Activated B cell treated with CpG ODN at 0.5 μM for 24 hours (primary cell): ENCODE data around the gene CNP. TPM values are rescaled to one million over a fixed set of nuclear protein-coding genes. Genes with fewer than 3 reads are reported as not detected.

Experiments used
- ATAC-seq: fragments of 200-7000 bp; cut with Tn5 transposase; one replicate; pipeline ENCODE4 v1.10.0; 2021; ENCODE audit warnings: low read depth, mild to moderate bottlenecking, moderate library complexity
- CTCF ChIA-PET: fragments of 350-600 bp; sonication (Branson Sonifier 250); formaldehyde crosslinking; loops from one replicate; lab custom pipeline; 2021; ENCODE audit warnings: antibody characterized with exemption; lab: Charles Lee
- POLR2A ChIA-PET: fragments of 350-600 bp; sonication (Branson Sonifier 250); formaldehyde crosslinking; loops from one replicate; lab custom pipeline; 2021; ENCODE audit warnings: antibody characterized with exemption; lab: Charles Lee
- DNase-seq: peaks from one replicate; pipeline ENCODE4 v3.0.0; 2022
- H3K27ac Mint-ChIP-seq: one replicate; pipeline ENCODE4 v1.8.0; 2020; ENCODE audit warnings: mixed read lengths
- H3K27me3 Mint-ChIP-seq: one replicate; pipeline ENCODE4 v1.8.0; 2021; ENCODE audit warnings: mixed read lengths
- H3K36me3 Mint-ChIP-seq: one replicate; pipeline ENCODE4 v1.8.0; 2021; ENCODE audit warnings: low read depth, mixed read lengths
- H3K4me1 Mint-ChIP-seq: one replicate; pipeline ENCODE4 v1.8.0; 2021; ENCODE audit warnings: mixed read lengths
- H3K4me3 Mint-ChIP-seq: one replicate; pipeline ENCODE4 v1.8.0; 2020; ENCODE audit warnings: mild to moderate bottlenecking, mixed read lengths
- H3K9me3 Mint-ChIP-seq: one replicate; pipeline ENCODE4 v1.8.0; 2020; ENCODE audit warnings: mixed read lengths
- CTCF ChIP-seq: fragments of 200-600 bp; IDR thresholded peaks from one replicate; pipeline ENCODE4 v1.8.0; 2022; ENCODE audit warnings: antibody characterized with exemption, mild to moderate bottlenecking
- intact Hi-C: fragments of 100-400 bp; cut with micrococcal nuclease; formaldehyde crosslinking; loops from one replicate; pipeline ENCODE4 v1.15.1; 2024
- total RNA-seq: library from RNA; stranded (reverse); gene quantifications from 2 replicates; pipeline ENCODE4 v1.2.3, GENCODE V29; 2022

CNP gene
- total RNA-seq, 1 donor from 2014 or later: 48.0 TPM

- H3K27me3 Mint-ChIP-seq: no peaks in the 10 kb centered on the region
- intact Hi-C loops: loop anchor here (2.0 kb wide), 1 partner anchor 18 kb away; the partner anchor contains the start of gene CNP
- TF ChIP-seq CTCF: no peak
- CTCF ChIA-PET: interaction anchor here (1.2 kb wide), 1 partner anchor 20 kb away, joined by 3 read pairs; no protein-coding TSS in a partner anchor
- no peaks in the 10 kb centered on the region for H3K9me3 Mint-ChIP-seq
- no peak overlapping the region for H3K27ac Mint-ChIP-seq
- peaks cover 89% of the 10 kb centered on the region for H3K36me3 Mint-ChIP-seq
- no peak overlapping the region for H3K4me3 Mint-ChIP-seq
- no peak for DNase-seq
- peaks cover 18% of the 10 kb centered on the region for H3K4me1 Mint-ChIP-seq
- POLR2A ChIA-PET: interaction anchor here (0.7 to 1.4 kb wide), 3 partner anchors 14 to 18 kb away, joined by 3 to 8 read pairs (median 5); partner anchors contain the start of gene CNP
- ATAC-seq: no peak
Observed at GRCh38 chr17:41984454-41984853, 17.9 kb downstream of the CNP start.

GRCh38 chr17:41985919-41986318 lies 19.3 kb downstream of the CNP start:
- Mint-ChIP-seq H3K4me1 (peaks cover 18% of the 10 kb centered on the region), H3K4me3 (no peak overlapping the region), H3K9me3 (no peaks in the 10 kb centered on the region), H3K36me3 (peaks cover 91% of the 10 kb centered on the region), H3K27ac (no peak overlapping the region), H3K27me3 (no peaks in the 10 kb centered on the region)
- ATAC-seq: no peak
- ChIA-PET POLR2A (interaction anchor here (1.0 to 1.5 kb wide), 2 partner anchors 10 to 34 kb away, joined by 3 to 7 read pairs; partner anchors contain the start of gene NKIRAS2), CTCF (no interaction called here)
- DNase-seq: no peak
- intact Hi-C loops: loop anchor here (2.0 kb wide), 1 partner anchor 19 kb away; the partner anchor contains the start of gene CNP
- no peak for TF ChIP-seq CTCF

GRCh38 chr17:41986634-41987033 lies 20.0 kb downstream of the CNP start:
- ATAC-seq: no peak
- peaks cover 92% of the 10 kb centered on the region for H3K36me3 Mint-ChIP-seq

GRCh38 chr17:41987642-41988041 lies 21.0 kb downstream of the CNP start:
- POLR2A ChIA-PET: interaction anchor here (0.7 to 0.9 kb wide), 3 partner anchors 15 to 30 kb away, joined by 3 to 5 read pairs (median 3); partner anchors contain the start of genes CNP and DNAJC7
- Mint-ChIP-seq H3K4me3 (no peak overlapping the region), H3K27ac (peak overlapping the region; percentile 62), H3K9me3 (no peaks in the 10 kb centered on the region), H3K27me3 (no peaks in the 10 kb centered on the region), H3K36me3 (peaks cover 93% of the 10 kb centered on the region), H3K4me1 (peaks cover 15% of the 10 kb centered on the region)
- CTCF ChIA-PET: no interaction called here
- ATAC-seq (peak; percentile 79), DNase-seq (no peak)
- TF ChIP-seq CTCF: no peak
- intact Hi-C loops: no loop called here

More at GRCh38 chr17:41986634-41987033, 20.0 kb downstream of the CNP start:
- intact Hi-C loops: no loop called here
- no peak overlapping the region for H3K4me3 Mint-ChIP-seq
- CTCF ChIA-PET: no interaction called here
- H3K27ac Mint-ChIP-seq: no peak overlapping the region
- peaks cover 18% of the 10 kb centered on the region for H3K4me1 Mint-ChIP-seq
- TF ChIP-seq CTCF: no peak
- POLR2A ChIA-PET: interaction anchor here (1.5 kb wide), 1 partner anchor 10 kb away, joined by 7 read pairs; no protein-coding TSS in a partner anchor
- DNase-seq: no peak
- H3K27me3 Mint-ChIP-seq: no peaks in the 10 kb centered on the region
- no peaks in the 10 kb centered on the region for H3K9me3 Mint-ChIP-seq

GRCh38 chr17:41988418-41988817 lies 21.8 kb downstream of the CNP start:
- no peaks in the 10 kb centered on the region for H3K27me3 Mint-ChIP-seq
- POLR2A ChIA-PET: no interaction called here
- no peaks in the 10 kb centered on the region for H3K9me3 Mint-ChIP-seq
- intact Hi-C loops: no loop called here
- H3K4me3 Mint-ChIP-seq: no peak overlapping the region
- no peak for TF ChIP-seq CTCF
- ATAC-seq (no peak), DNase-seq (no peak)
- peaks cover 13% of the 10 kb centered on the region for H3K4me1 Mint-ChIP-seq
- peaks cover 93% of the 10 kb centered on the region for H3K36me3 Mint-ChIP-seq
- CTCF ChIA-PET: no interaction called here
- no peak overlapping the region for H3K27ac Mint-ChIP-seq
